GM12878 (cell line): Measurements from ENCODE around the gene CRY1. TPM values are rescaled to one million over a fixed set of nuclear protein-coding genes. Genes with fewer than 3 reads are reported as not detected.

Experiments used
- ATAC-seq: fragments of 200-7000 bp; cut with Tn5 transposase; 3 replicates; pipeline ENCODE4 v1.9.1; 2020; ENCODE audit warnings: mild to moderate bottlenecking, moderate library complexity
- BruUV-seq: library from RNA; stranded (reverse); fragments of 400-500 nt; replicated peaks from 2 replicates; lab custom pipeline; 2021; lab: Mats Ljungman, UMichigan
- CTCF ChIA-PET: fragments of 300-600 bp; sonication (Branson Sonifier 250); formaldehyde crosslinking; extraction: SDS; loops from one replicate; lab custom pipeline; 2021; ENCODE audit warnings: inconsistent platforms; lab: Yijun Ruan, JAX
- POLR2A ChIA-PET: fragments of 350-600 bp; formaldehyde crosslinking; extraction: SDS; loops from one replicate; lab custom pipeline; 2021; ENCODE audit warnings: inconsistent platforms; lab: Charles Lee
- RAD21 ChIA-PET: fragments of 300-600 bp; sonication (Branson Sonifier 250); formaldehyde crosslinking; loops from one replicate; lab custom pipeline; 2023; ENCODE audit warnings: antibody characterized with exemption; ENCODE audit not compliant: unreplicated experiment; lab: Charles Lee
- SMC1A ChIA-PET: fragments of 300-600 bp; sonication (Branson Sonifier 250); formaldehyde crosslinking; loops from one replicate; lab custom pipeline; 2023; ENCODE audit not compliant: unreplicated experiment, uncharacterized antibody; lab: Charles Lee
- DNase-seq: peaks from one replicate; pipeline ENCODE4 v3.0.0-alpha.2; 2011; ENCODE audit warnings: low read depth, low spot score
- FAIRE-seq: peaks from 3 replicates; lab custom pipeline; 2011; peaks lifted over from hg19 to GRCh38; lab: Jason Lieb, UNC
- H2AFZ ChIP-seq: 2 replicates; pipeline ENCODE4 v1.6.0; 2011; ENCODE audit warnings: low read depth, low read length, control low read depth; ENCODE audit not compliant: control insufficient read depth
- H3K27ac ChIP-seq: 2 replicates; pipeline ENCODE4 v1.5.1; 2011; ENCODE audit warnings: control low read depth; ENCODE audit not compliant: control insufficient read depth, insufficient read depth
- H3K27me3 ChIP-seq, 2 experiments: replicated peaks in 1 of 2; 2 replicates each; pipeline versions ENCODE4 v1.6.0 to v1.6.1; 2011; ENCODE audit warnings: low read length in 1 of 2; ENCODE audit not compliant: control insufficient read depth in 2 of 2, insufficient read depth in 2 of 2
- H3K36me3 ChIP-seq, 2 experiments: 2 replicates each; pipeline ENCODE4 v1.5.1; 2011; ENCODE audit warnings: low read length in 1 of 2; ENCODE audit not compliant: control insufficient read depth in 2 of 2, insufficient read depth in 2 of 2
- H3K4me1 ChIP-seq: 2 replicates; pipeline ENCODE4 v1.6.1; 2011; ENCODE audit warnings: mild to moderate bottlenecking, low read length, moderate library complexity, mixed read lengths; ENCODE audit not compliant: control insufficient read depth, insufficient read depth
- H3K4me2 ChIP-seq: 2 replicates; pipeline ENCODE4 v1.6.0; 2011; ENCODE audit warnings: control low read depth; ENCODE audit not compliant: control insufficient read depth, insufficient read depth
- H3K4me3 ChIP-seq: fragments of 200-600 bp; sonication (generic); 2 replicates; pipeline ENCODE4 v1.5.1; 2016
- H3K79me2 ChIP-seq: 2 replicates; pipeline ENCODE4 v1.6.0; 2011; ENCODE audit warnings: low read length; ENCODE audit not compliant: control insufficient read depth, insufficient read depth
- H3K9ac ChIP-seq: 2 replicates; pipeline ENCODE4 v1.8.0; 2011; ENCODE audit warnings: low read length, control low read depth, mixed read lengths; ENCODE audit not compliant: control insufficient read depth, insufficient read depth
- H3K9me3 ChIP-seq: replicated peaks from 3 replicates; pipeline ENCODE4 v1.5.1; 2011; ENCODE audit warnings: mild to moderate bottlenecking, low read length; ENCODE audit not compliant: control insufficient read depth, insufficient read depth
- H4K20me1 ChIP-seq: 2 replicates; pipeline ENCODE4 v1.6.0; 2011; ENCODE audit not compliant: control insufficient read depth, insufficient read depth
- CREB1 ChIP-seq: IDR thresholded peaks from 2 replicates; pipeline ENCODE4 v1.6.1; 2012; ENCODE audit warnings: low read depth, mild to moderate bottlenecking, inconsistent platforms
- ESRRA ChIP-seq: IDR thresholded peaks from 2 replicates; pipeline ENCODE4 v1.6.1; 2012; ENCODE audit warnings: mild to moderate bottlenecking, low read length, improper control_type of control experiment
- FOXM1 ChIP-seq: IDR thresholded peaks from 2 replicates; pipeline ENCODE4 v1.6.1; 2012; ENCODE audit warnings: low read depth, mild to moderate bottlenecking, inconsistent platforms, low read length, moderate library complexity
- KAT2A ChIP-seq: conservative IDR thresholded peaks from 2 replicates; pipeline ENCODE4 v1.6.1; 2011; ENCODE audit warnings: low read depth, low read length; ENCODE audit not compliant: control insufficient read depth
- NBN ChIP-seq: fragments of 450-650 bp; IDR thresholded peaks from 2 replicates; pipeline ENCODE4 v1.6.1; 2016
- NFYB ChIP-seq: IDR thresholded peaks from 2 replicates; pipeline ENCODE4 v1.6.1; 2011; ENCODE audit warnings: low read depth, mild to moderate bottlenecking, low read length, improper control_type of control experiment, moderate library complexity; ENCODE audit not compliant: insufficient read depth
- PML ChIP-seq: IDR thresholded peaks from 2 replicates; pipeline ENCODE4 v1.6.1; 2012; ENCODE audit warnings: low read length, inconsistent platforms
- POLR2AphosphoS5 ChIP-seq: IDR thresholded peaks from 2 replicates; pipeline ENCODE4 v1.6.1; 2011; ENCODE audit warnings: mild to moderate bottlenecking, low read length, inconsistent platforms
- RAD21 ChIP-seq: IDR thresholded peaks from 2 replicates; pipeline ENCODE4 v1.6.1; 2011; ENCODE audit warnings: mild to moderate bottlenecking, low read depth, low read length, moderate library complexity; ENCODE audit not compliant: insufficient read depth
- SMARCA5 ChIP-seq: fragments of 450-650 bp; IDR thresholded peaks from 2 replicates; pipeline ENCODE4 v1.6.1; 2017; ENCODE audit warnings: mild to moderate bottlenecking
- SREBF2 ChIP-seq: IDR thresholded peaks from 2 replicates; pipeline ENCODE4 v1.6.1; 2012; ENCODE audit warnings: mild to moderate bottlenecking, low read length
- ZNF384 ChIP-seq: IDR thresholded peaks from 2 replicates; pipeline ENCODE4 v1.6.1; 2012; ENCODE audit warnings: low read depth, mild to moderate bottlenecking, low read length, improper control_type of control experiment, borderline replicate concordance
- WGBS: methylation state at CpG from one replicate; pipeline ENCODE4 v1.1.6; 2016; ENCODE audit warnings: low lambda C conversion rate; ENCODE audit not compliant: insufficient replicate concordance, insufficient coverage; ENCODE audit errors: missing lambda C conversion rate; 5-methylcytosine and 5-hydroxymethylcytosine counted together
- in situ Hi-C: fragments of 300-500 bp; cut with MboI; formaldehyde crosslinking; loops from 9 replicates; pipeline ENCODE4 v1.14.3; 2018; ENCODE audit warnings: mixed read lengths
- intact Hi-C: fragments of 100-400 bp; cut with micrococcal nuclease; formaldehyde crosslinking; loops from one replicate; pipeline ENCODE4 v1.14.2; 2022; ENCODE audit not compliant: unreplicated experiment
- polyA plus RNA-seq, 11 experiments: library from polyadenylated mRNA; depleted of rRNA in 4 of 11; unstranded in 6 of 11; stranded (reverse) in 5 of 11; fragments of >200 nt; fragmentation: Nextera tagmentation in 4 of 11; fragmentation: Illumina TruSeq in 1 of 11; extraction: Ambion mirVana in 4 of 11; extraction: Trizol in 1 of 11; gene quantifications; 1 replicate in 1 of 11; 2 replicates in 10 of 11; pipeline versions ENCODE4 v1.2.1 to v1.2.3, GENCODE V29; 2011 to 2016; ENCODE audit warnings: inconsistent platforms in 2 of 11, missing spikeins in 2 of 11, low read depth in 1 of 11
- total RNA-seq, 4 experiments: library from RNA; depleted of rRNA in 3 of 4; stranded (reverse); fragments of >200 nt in 3 of 4; fragmentation: Illumina TruSeq in 1 of 4; extraction: Trizol in 1 of 4; gene quantifications; 2 replicates each; pipeline versions ENCODE4 v1.2.1 to v1.2.3, GENCODE V29; 2013 to 2021
- TF ChIP-seq, protein P1 (sequence below): IDR thresholded peaks from 2 replicates; pipeline ENCODE4 v1.6.1; 2011; ENCODE audit warnings: borderline replicate concordance, low read depth, mild to moderate bottlenecking, moderate library complexity, mixed read lengths, low read length; ENCODE audit not compliant: insufficient read depth; ENCODE audit errors: extremely low read length
- TF ChIP-seq, protein P2 (sequence below): IDR thresholded peaks from 2 replicates; pipeline ENCODE4 v1.6.1; 2012; ENCODE audit warnings: mild to moderate bottlenecking, low read depth, low read length

CRY1 gene
- total and polyA plus RNA-seq, 10 of the 15 experiments (the other 5 are each of a cell fraction or from before 2014, with no cell fraction given), result 1.6 to 10.9 (median 5.4) TPM

- TF ChIP-seq, protein P1, sequence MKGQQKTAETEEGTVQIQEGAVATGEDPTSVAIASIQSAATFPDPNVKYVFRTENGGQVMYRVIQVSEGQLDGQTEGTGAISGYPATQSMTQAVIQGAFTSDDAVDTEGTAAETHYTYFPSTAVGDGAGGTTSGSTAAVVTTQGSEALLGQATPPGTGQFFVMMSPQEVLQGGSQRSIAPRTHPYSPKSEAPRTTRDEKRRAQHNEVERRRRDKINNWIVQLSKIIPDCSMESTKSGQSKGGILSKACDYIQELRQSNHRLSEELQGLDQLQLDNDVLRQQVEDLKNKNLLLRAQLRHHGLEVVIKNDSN, result no peak
- TF ChIP-seq ESRRA (no peak), KAT2A (no peak)
Observed at GRCh38 chr12:107125833-107126232, 32.5 kb upstream of the CRY1 start (continued).

DNA sequence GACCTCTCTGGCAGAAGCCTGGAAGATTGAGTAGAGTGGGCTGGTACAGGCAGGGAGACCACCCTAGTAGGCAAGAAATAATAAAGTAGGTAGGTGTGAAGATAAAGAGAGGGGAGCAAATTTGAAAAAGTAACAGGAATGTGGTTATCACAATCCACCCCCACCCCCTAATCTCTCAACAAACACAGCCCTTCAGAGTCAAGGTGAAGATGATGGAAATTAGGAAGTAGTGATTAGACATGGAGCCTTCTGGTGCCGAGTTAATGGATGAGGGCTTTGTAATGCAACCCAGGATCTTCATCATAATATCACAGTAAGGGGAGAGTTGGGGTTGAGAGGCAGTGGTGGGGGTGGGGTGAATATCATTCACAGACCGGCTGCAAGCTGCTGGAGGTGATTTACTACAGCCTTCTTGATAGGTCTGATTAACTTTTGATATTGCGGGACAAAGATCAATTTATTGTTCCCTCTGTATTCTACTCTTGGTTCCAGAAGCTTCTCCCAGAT lies 29.2 kb upstream of the CRY1 start:
- ATAC-seq, result no peak
- DNase-seq, result no peak
- Histone ChIP-seq H3K79me2 (no peaks in the 10 kb centered on the region), H3K9ac (no peak overlapping the region), H3K9me3 (no peaks in the 10 kb centered on the region), H3K27ac (no peak overlapping the region), H3K36me3 (no peaks in the 10 kb centered on the region), H4K20me1 (no peaks in the 10 kb centered on the region), H3K4me1 (no peaks in the 10 kb centered on the region), H3K4me3 (no peak overlapping the region), H3K27me3 (peaks cover 2% of the 10 kb centered on the region in 2 experiments; a peak in 2 of 4 replicates), H2AFZ (no peak overlapping the region), H3K4me2 (no peak overlapping the region)
- ChIA-PET CTCF (interaction anchor here (0.8 to 0.9 kb wide), 2 partner anchors 9 to 17 kb away, joined by 3 to 4 read pairs; no protein-coding TSS in a partner anchor), SMC1A (interaction anchor here (1.1 to 2.0 kb wide), 2 partner anchors 8 to 489 kb away, joined by 3 to 6 read pairs; no protein-coding TSS in a partner anchor), POLR2A (no interaction called here), RAD21 (no interaction called here)
- intact Hi-C loops, result no loop called here
- no TSS peak for BruUV-seq
- 63% methylated on average over 3 of the region's 3 CpGs for WGBS
- in situ Hi-C loops, result no loop called here
- TF ChIP-seq NFYB (no peak), RAD21 (no peak), PML (no peak), SREBF2 (no peak), SMARCA5 (no peak), ZNF384 (no peak), POLR2AphosphoS5 (no peak), CREB1 (no peak), FOXM1 (no peak), NBN (no peak)
- TF ChIP-seq, protein P2, sequence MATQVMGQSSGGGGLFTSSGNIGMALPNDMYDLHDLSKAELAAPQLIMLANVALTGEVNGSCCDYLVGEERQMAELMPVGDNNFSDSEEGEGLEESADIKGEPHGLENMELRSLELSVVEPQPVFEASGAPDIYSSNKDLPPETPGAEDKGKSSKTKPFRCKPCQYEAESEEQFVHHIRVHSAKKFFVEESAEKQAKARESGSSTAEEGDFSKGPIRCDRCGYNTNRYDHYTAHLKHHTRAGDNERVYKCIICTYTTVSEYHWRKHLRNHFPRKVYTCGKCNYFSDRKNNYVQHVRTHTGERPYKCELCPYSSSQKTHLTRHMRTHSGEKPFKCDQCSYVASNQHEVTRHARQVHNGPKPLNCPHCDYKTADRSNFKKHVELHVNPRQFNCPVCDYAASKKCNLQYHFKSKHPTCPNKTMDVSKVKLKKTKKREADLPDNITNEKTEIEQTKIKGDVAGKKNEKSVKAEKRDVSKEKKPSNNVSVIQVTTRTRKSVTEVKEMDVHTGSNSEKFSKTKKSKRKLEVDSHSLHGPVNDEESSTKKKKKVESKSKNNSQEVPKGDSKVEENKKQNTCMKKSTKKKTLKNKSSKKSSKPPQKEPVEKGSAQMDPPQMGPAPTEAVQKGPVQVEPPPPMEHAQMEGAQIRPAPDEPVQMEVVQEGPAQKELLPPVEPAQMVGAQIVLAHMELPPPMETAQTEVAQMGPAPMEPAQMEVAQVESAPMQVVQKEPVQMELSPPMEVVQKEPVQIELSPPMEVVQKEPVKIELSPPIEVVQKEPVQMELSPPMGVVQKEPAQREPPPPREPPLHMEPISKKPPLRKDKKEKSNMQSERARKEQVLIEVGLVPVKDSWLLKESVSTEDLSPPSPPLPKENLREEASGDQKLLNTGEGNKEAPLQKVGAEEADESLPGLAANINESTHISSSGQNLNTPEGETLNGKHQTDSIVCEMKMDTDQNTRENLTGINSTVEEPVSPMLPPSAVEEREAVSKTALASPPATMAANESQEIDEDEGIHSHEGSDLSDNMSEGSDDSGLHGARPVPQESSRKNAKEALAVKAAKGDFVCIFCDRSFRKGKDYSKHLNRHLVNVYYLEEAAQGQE, result no peak
- FAIRE-seq, result no peak
